ENCODE measurements around the gene KCNJ6. TPM values are rescaled to one million over a fixed set of nuclear protein-coding genes. Genes with fewer than 3 reads are reported as not detected.

The KCNJ6 gene
- total and polyA plus RNA-seq, 4 donors = 0.01 TPM; not detected in 3

- no peaks in the 10 kb centered on the region for H3K9me3 ChIP-seq (ENCODE audit: control insufficient read depth in 4 of 4, low read length in 3 of 4)
- H3K27ac ChIP-seq (ENCODE audit: low read depth in 1 of 2, low read length in 2 of 2) = no peak overlapping the region
- DNase-seq (ENCODE audit: low spot score) = no peak
- 78% methylated on average over 8 of the region's 8 CpGs for WGBS
- no peak for TF ChIP-seq NR2F2 (IDR thresholded peaks at IDR 0.05)
- TF ChIP-seq SP1 (IDR thresholded peaks at IDR 0.05) = no peak
- no peak for TF ChIP-seq TAF1 (conservative IDR thresholded peaks at IDR 0.05)
- no peak for TF ChIP-seq REST (IDR thresholded peaks at IDR 0.05)
- TF ChIP-seq RAD21 (IDR thresholded peaks at IDR 0.05) = no peak
- TF ChIP-seq FOXA2 (IDR thresholded peaks at IDR 0.05) = no peak
- TF ChIP-seq JUND (IDR thresholded peaks at IDR 0.05) = no peak
- no peak for TF ChIP-seq MAX (IDR thresholded peaks at IDR 0.05)
- no peak for TF ChIP-seq GABPA (IDR thresholded peaks at IDR 0.05 in 1 of 2, conservative IDR thresholded peaks at IDR 0.05 in 1 of 2)
- TF ChIP-seq HNF4G (IDR thresholded peaks at IDR 0.05) = no peak
- TF ChIP-seq HNF4A (conservative IDR thresholded peaks at IDR 0.05) = no peak
- TF ChIP-seq EGR1 (IDR thresholded peaks at IDR 0.05; ENCODE audit: low read depth in 2 of 2) = no peak
- no peak for TF ChIP-seq YY1 (IDR thresholded peaks at IDR 0.05)
- TF ChIP-seq ZBTB33 (IDR thresholded peaks at IDR 0.05) = no peak
- TF ChIP-seq CTCF (IDR thresholded peaks at IDR 0.05; ENCODE audit: low read depth, low read length, missing input control) = no peak
- no peaks in the 10 kb centered on the region for H3K36me3 ChIP-seq (ENCODE audit: control insufficient read depth in 4 of 4, insufficient read depth in 3 of 4, low read depth in 1 of 4, low read length in 3 of 4)
- H3K27me3 ChIP-seq (ENCODE audit: control insufficient read depth in 4 of 4, insufficient read depth in 4 of 4, low read length in 3 of 4) = no peaks in the 10 kb centered on the region
- no peaks in the 10 kb centered on the region for H3K4me1 ChIP-seq (ENCODE audit: control insufficient read depth in 4 of 4, insufficient read depth in 4 of 4, low read length in 3 of 4)
- H3K9ac ChIP-seq (ENCODE audit: low read depth in 1 of 2, low read length in 2 of 2) = no peak overlapping the region
- no peak overlapping the region for H3K4me3 ChIP-seq (ENCODE audit: low read depth in 1 of 3, low read length in 3 of 3)
Measured at GRCh38 chr21:37871121-37871862, 45.0 kb downstream of the KCNJ6 start.

GRCh38 chr21:37870221-37870620, 46.0 kb downstream of the KCNJ6 start:
- H3K27me3 ChIP-seq (ENCODE audit: control insufficient read depth in 4 of 4, insufficient read depth in 4 of 4, low read length in 3 of 4) = no peaks in the 10 kb centered on the region
- H3K27ac ChIP-seq (ENCODE audit: low read depth in 1 of 2, low read length in 2 of 2) = no peak overlapping the region
- H3K4me3 ChIP-seq (ENCODE audit: low read depth in 1 of 3, low read length in 3 of 3) = no peak overlapping the region
- TF ChIP-seq TAF1 (conservative IDR thresholded peaks at IDR 0.05) (no peak), GABPA (IDR thresholded peaks at IDR 0.05 in 1 of 2, conservative IDR thresholded peaks at IDR 0.05 in 1 of 2) (no peak)
- no peaks in the 10 kb centered on the region for H3K9me3 ChIP-seq (ENCODE audit: control insufficient read depth in 4 of 4, low read length in 3 of 4)
- DNase-seq (ENCODE audit: low spot score) = no peak
- 84% methylated on average over 2 of the region's 2 CpGs for WGBS
- H3K9ac ChIP-seq (ENCODE audit: low read depth in 1 of 2, low read length in 2 of 2) = no peak overlapping the region
- no peaks in the 10 kb centered on the region for H3K4me1 ChIP-seq (ENCODE audit: control insufficient read depth in 4 of 4, insufficient read depth in 4 of 4, low read length in 3 of 4)
- H3K36me3 ChIP-seq (ENCODE audit: control insufficient read depth in 4 of 4, insufficient read depth in 3 of 4, low read depth in 1 of 4, low read length in 3 of 4) = no peaks in the 10 kb centered on the region

All from liver (tissue), 9 donors.